Testis (tissue), 3 donors: Measurements from ENCODE around the gene KLF14. TPM values are rescaled to one million over a fixed set of nuclear protein-coding genes. Genes with fewer than 3 reads are reported as not detected.

Source experiments
- DNase-seq: peaks from one replicate; pipeline ENCODE4 v3.0.0-alpha.2; 2019
- H3K27ac ChIP-seq, 2 donors: fragments of 200-600 bp; sonication (generic); one replicate each; pipeline ENCODE4 v1.5.1; 2019
- H3K27me3 ChIP-seq: fragments of 200-600 bp; sonication (generic); one replicate; pipeline ENCODE4 v1.5.1; 2019
- H3K36me3 ChIP-seq: fragments of 200-600 bp; sonication (generic); one replicate; pipeline ENCODE4 v1.5.1; 2017; ENCODE audit warnings: low read depth; ENCODE audit errors: missing control alignments
- H3K4me1 ChIP-seq: fragments of 200-600 bp; sonication (generic); one replicate; pipeline ENCODE4 v1.5.1; 2019
- H3K4me3 ChIP-seq, 2 donors: fragments of 200-600 bp; sonication (generic); one replicate each; pipeline ENCODE4 v1.5.1; 2017 to 2019
- H3K9me3 ChIP-seq: fragments of 200-600 bp; sonication (generic); one replicate; pipeline ENCODE4 v1.5.1; 2017
- CTCF ChIP-seq, 3 experiments: fragments of 450-650 bp in 2 of 3; fragments of 200-600 bp in 1 of 3; sonication (generic) in 1 of 3; IDR thresholded peaks; one replicate each; pipeline ENCODE4 v1.5.1; 2016 to 2019; ENCODE audit warnings: antibody characterized with exemption in 3 of 3, mild to moderate bottlenecking in 2 of 3, moderate library complexity in 1 of 3
- POLR2A ChIP-seq: fragments of 450-650 bp; IDR thresholded peaks from one replicate; pipeline ENCODE4 v1.6.1; 2017; ENCODE audit warnings: antibody characterized with exemption, mild to moderate bottlenecking, moderate library complexity
- WGBS, 2 donors: methylation state at CpG; one replicate each; pipeline ENCODE4 v1.1.5; 2018; 5-methylcytosine and 5-hydroxymethylcytosine counted together
- intact Hi-C: fragments of 100-400 bp; cut with DNase I; formaldehyde crosslinking; loops from one replicate; pipeline ENCODE4 v1.15.1; 2023; ENCODE audit warnings: low total_unique reads
- polyA plus RNA-seq: library from polyadenylated mRNA; stranded (reverse); fragments of 350-450 nt; fragmentation: Illumina TruSeq; extraction: RNeasy Lipid Tissue Mini Kit (QIAGEN cat#74804); gene quantifications from one replicate; pipeline ENCODE4 v1.2.3, GENCODE V29; 2014; ENCODE audit warnings: low read depth, low replicate concordance; ENCODE audit not compliant: insufficient read depth
- total RNA-seq, 2 donors: library from RNA; depleted of rRNA; stranded (reverse); fragments of >200 nt; gene quantifications; one replicate each; pipeline ENCODE4 v1.2.3, GENCODE V29; 2016

Gene KLF14
- total and polyA plus RNA-seq, 3 donors from 2014 or later, result 0.93 to 1.7 (median 1.5) TPM

GRCh38 chr7:130748531-130749389 lies 14.8 kb upstream of the KLF14 start:
- no peak for TF ChIP-seq POLR2A
- no peak for TF ChIP-seq CTCF (IDR thresholded peaks at IDR 0.05)
- H3K4me3 ChIP-seq, result no peak overlapping the region
- H3K9me3 ChIP-seq, result no peaks in the 10 kb centered on the region
- DNase-seq, result no peak
- no peaks in the 10 kb centered on the region for H3K27me3 ChIP-seq
- WGBS, 2 donors, result 94 to 96% methylated on average over 5 of the region's 5 CpGs
- no peak overlapping the region for H3K27ac ChIP-seq
- no peaks in the 10 kb centered on the region for H3K36me3 ChIP-seq
- H3K4me1 ChIP-seq, result no peaks in the 10 kb centered on the region
- intact Hi-C loops, result no loop called here

GRCh38 chr7:130741331-130741995 lies 7.5 kb upstream of the KLF14 start:
- intact Hi-C loops, result no loop called here
- H3K27me3 ChIP-seq, result no peaks in the 10 kb centered on the region
- H3K27ac ChIP-seq, result no peak overlapping the region
- TF ChIP-seq CTCF (IDR thresholded peaks at IDR 0.05), result no peak
- no peak for TF ChIP-seq POLR2A
- H3K4me3 ChIP-seq, result no peak overlapping the region
- H3K4me1 ChIP-seq, result no peaks in the 10 kb centered on the region
- 63 to 66% methylated on average over 3 of the region's 3 CpGs for WGBS, 2 donors
- H3K36me3 ChIP-seq, result no peaks in the 10 kb centered on the region
- H3K9me3 ChIP-seq, result no peaks in the 10 kb centered on the region
- DNase-seq, result no peak

DNA sequence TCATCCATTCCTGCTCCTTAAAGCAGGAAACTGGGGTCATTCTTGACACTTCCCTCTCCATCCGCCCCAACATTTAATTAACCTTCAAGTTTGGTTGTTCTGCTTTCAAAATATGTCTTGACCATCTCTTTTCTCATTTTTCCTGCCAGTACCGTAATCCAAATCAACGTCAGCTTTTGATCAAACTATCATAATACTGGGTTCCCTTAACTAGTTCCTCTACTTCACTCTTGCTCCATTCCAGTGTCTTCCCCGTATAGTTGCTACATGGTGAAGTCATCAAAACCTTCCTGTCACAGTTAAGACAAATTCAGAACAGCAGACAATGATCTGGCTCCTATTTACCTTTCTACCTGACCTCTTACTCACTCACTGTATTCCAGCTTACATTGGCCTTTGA lies 6.6 kb upstream of the KLF14 start:
- WGBS, 2 donors, result 79 to 83% methylated on average over 4 of the region's 4 CpGs
- H3K27ac ChIP-seq, result no peak overlapping the region
- no peaks in the 10 kb centered on the region for H3K36me3 ChIP-seq
- DNase-seq, result no peak
- H3K27me3 ChIP-seq, result no peaks in the 10 kb centered on the region
- intact Hi-C loops, result no loop called here
- H3K4me1 ChIP-seq, result no peaks in the 10 kb centered on the region
- no peaks in the 10 kb centered on the region for H3K9me3 ChIP-seq
- TF ChIP-seq POLR2A (no peak), CTCF (IDR thresholded peaks at IDR 0.05) (no peak)
- H3K4me3 ChIP-seq, result no peak overlapping the region

GRCh38 chr7:130736298-130736900 lies 2.4 kb upstream of the KLF14 start:
- intact Hi-C loops, result no loop called here
- H3K9me3 ChIP-seq, result no peaks in the 10 kb centered on the region
- TF ChIP-seq CTCF (IDR thresholded peaks at IDR 0.05) (no peak), POLR2A (no peak)
- H3K36me3 ChIP-seq, result no peaks in the 10 kb centered on the region
- H3K4me1 ChIP-seq, result no peaks in the 10 kb centered on the region
- no peak overlapping the region for H3K4me3 ChIP-seq
- no peaks in the 10 kb centered on the region for H3K27me3 ChIP-seq
- no peak overlapping the region for H3K27ac ChIP-seq
- WGBS, 2 donors, result 52 to 63% methylated on average over 5 of the region's 5 CpGs
- DNase-seq, result no peak
